Measurements from ENCODE around the gene PPP6R2. TPM values are rescaled to one million over a fixed set of nuclear protein-coding genes. Genes with fewer than 3 reads are reported as not detected.

The PPP6R2 gene
- total RNA-seq, 2 donors from 2014 or later, result 62.1 to 63.7 TPM

DNA sequence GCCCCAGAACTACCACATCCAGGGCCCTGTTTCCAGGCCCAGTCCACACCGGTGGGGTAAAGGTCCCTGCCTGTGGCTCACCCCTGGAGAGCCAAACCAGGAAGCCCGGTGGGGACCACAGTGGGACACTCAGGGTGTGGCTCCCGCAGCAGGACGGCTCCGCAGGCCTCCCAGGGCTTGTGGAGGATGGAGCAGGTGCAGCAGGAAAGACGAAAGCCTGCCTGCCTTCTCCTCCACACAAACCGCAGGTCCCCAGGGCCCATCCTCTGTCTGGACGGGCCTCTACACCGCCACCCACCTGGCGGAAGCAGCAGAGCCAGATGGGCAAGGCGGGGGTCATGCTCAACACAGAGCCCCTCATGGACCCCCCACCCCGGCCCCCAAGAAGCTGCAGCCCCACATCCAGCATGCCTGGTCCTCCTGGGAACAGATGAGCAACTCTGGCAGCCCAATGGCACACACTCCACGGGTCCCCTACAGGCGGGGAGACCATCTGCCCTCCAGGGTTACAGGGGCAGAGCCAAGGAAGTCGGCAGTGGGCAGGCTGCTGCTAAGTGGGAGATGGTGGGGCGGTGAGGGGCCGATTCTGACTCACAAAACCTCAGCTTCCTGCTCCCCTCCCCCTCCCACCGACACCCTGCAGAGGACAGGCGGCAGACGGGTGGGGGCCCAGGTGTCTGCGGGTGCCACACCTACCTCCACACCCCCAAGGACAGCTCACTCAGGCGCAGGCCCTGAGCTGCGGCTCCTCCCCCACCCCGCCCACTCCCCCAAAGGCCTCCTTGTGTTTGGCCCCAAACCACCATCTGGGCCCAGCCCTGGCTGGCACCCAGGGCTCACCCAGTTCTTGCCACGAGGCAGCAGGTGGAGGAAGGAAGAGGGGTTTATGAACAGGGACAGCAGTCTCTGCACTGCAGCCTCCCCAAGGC is 126.5 kb downstream of the PPP6R2 start:
- H3K27me3 Mint-ChIP-seq, result no peaks in the 10 kb centered on the region
- DNase-seq, result peak; percentile 88 to 97 (median 92)
- ATAC-seq, result peak; percentile 90
- peaks cover 7% of the 10 kb centered on the region for H3K36me3 Mint-ChIP-seq (ENCODE audit: low read depth)
- peak overlapping the region; percentile 97 for H3K27ac Mint-ChIP-seq
- no peaks in the 10 kb centered on the region for H3K9me3 ChIP-seq (ENCODE audit: control insufficient read depth, low read length, poor library complexity, severe bottlenecking)
- peaks cover 47% of the 10 kb centered on the region for H3K4me1 Mint-ChIP-seq
- H3K4me3 Mint-ChIP-seq, result peak overlapping the region; percentile 82

DNA sequence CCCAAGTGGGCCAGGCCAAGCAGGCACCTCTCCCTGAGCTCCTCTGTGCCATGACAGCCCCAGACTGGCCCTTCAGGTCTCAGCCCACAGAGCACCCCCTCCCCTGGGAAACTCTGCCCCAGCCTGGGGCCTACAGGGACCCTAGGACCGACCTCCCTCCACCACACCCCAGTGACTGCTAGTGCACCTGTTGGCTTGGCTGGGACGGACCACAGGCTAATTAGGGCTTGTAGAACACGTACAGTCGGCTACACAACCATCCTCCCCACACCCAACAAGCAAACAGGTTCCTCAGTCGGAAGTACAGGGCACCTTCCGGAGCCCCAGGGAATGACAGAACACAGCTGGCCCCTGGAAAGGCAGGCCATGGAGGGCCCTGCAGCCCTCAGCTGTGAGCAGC is 127.4 kb downstream of the PPP6R2 start:
- Mint-ChIP-seq H3K4me3 (peak overlapping the region; percentile 82), H3K4me1 (peaks cover 51% of the 10 kb centered on the region), H3K27me3 (no peaks in the 10 kb centered on the region), H3K27ac (peak overlapping the region; percentile 97), H3K36me3 (ENCODE audit: low read depth) (peaks cover 7% of the 10 kb centered on the region)
- DNase-seq, result no peak
- no peaks in the 10 kb centered on the region for H3K9me3 ChIP-seq (ENCODE audit: control insufficient read depth, low read length, poor library complexity, severe bottlenecking)
- ATAC-seq, result no peak

DNA sequence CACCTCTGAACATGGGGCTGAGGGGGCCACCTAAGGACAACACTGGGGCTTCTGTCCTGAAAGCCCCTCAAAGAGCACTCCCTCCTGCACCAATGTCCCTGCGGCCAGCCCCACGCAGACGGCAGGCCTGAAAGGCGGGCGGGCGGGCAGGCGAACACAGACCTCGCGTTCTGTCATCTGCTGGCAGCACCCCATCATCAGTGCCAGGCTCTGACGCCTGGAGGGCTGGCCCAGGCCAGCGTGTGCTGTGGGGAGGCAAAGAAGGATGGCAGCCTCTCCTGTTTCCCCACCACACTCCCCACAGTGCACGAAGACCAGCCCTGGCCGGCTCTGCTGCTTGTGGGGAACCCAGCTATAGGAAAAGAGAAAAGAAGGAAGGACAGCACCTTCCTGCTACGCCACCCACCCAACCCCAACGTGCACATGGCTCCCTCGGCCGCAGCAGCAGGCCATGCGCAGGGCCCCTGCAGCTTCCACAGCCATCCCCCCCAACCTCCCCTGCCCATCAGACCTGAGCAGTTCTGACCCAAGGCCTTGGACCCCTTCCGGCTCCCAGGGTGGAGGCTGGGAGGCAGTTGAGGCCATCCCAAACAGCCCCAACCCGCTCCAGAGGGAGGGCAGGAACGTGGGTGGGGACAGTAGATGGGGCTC is 128.2 kb downstream of the PPP6R2 start:
- peak overlapping the region; percentile 82 for H3K4me3 Mint-ChIP-seq
- no peak for DNase-seq
- H3K36me3 Mint-ChIP-seq (ENCODE audit: low read depth), result peaks cover 7% of the 10 kb centered on the region
- H3K27me3 Mint-ChIP-seq, result no peaks in the 10 kb centered on the region
- no peak for ATAC-seq
- peak overlapping the region; percentile 97 for H3K27ac Mint-ChIP-seq
- H3K4me1 Mint-ChIP-seq, result peaks cover 50% of the 10 kb centered on the region
- no peaks in the 10 kb centered on the region for H3K9me3 ChIP-seq (ENCODE audit: control insufficient read depth, low read length, poor library complexity, severe bottlenecking)

DNA sequence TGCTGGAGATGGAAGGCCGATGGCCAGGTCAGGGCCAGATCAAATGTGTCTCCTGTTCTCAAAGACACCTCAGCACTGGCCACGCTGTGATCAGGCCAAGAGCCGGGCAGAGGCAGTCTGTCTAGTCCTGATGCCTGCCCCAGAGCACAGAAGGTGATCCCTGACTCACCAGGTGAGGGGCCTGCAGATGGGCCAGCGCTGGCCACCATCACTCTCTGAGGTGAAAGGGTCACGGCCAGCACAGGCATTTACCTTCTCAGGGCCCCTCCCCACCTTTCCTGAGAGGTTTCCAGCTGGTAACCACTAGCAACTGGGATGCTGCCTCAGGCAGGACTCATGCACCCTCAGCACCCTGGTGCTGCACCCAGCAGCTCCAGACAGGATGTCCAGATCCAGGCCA is 128.8 kb downstream of the PPP6R2 start:
- H3K4me3 Mint-ChIP-seq, result peak overlapping the region; percentile 99
- peak overlapping the region; percentile 97 for H3K27ac Mint-ChIP-seq
- DNase-seq (no peak), ATAC-seq (no peak)
- no peaks in the 10 kb centered on the region for H3K27me3 Mint-ChIP-seq
- no peaks in the 10 kb centered on the region for H3K9me3 ChIP-seq (ENCODE audit: control insufficient read depth, low read length, poor library complexity, severe bottlenecking)
- H3K36me3 Mint-ChIP-seq (ENCODE audit: low read depth), result peaks cover 3% of the 10 kb centered on the region
- peaks cover 47% of the 10 kb centered on the region for H3K4me1 Mint-ChIP-seq

DNA sequence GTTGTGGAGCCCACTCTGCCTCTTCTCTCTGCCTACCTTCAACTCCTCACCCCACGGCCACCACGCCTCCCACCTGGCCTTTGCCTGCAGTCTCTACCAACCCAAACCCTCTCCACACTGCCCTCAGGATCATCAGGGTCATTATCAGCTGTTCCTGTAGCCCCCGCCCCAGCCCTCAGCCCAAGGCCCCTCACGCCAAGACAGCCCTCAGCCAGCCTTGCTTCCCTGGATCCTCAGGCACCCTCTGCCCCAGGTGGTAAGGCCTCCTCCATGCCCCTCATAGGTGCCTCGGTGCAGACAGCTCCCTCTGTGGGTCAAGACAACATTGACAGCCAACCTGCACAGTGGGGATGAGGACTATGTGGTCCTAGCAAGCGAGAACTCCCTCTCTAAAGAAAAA is 130.0 kb downstream of the PPP6R2 start:
- peaks cover 3% of the 10 kb centered on the region for H3K36me3 Mint-ChIP-seq (ENCODE audit: low read depth)

DNA sequence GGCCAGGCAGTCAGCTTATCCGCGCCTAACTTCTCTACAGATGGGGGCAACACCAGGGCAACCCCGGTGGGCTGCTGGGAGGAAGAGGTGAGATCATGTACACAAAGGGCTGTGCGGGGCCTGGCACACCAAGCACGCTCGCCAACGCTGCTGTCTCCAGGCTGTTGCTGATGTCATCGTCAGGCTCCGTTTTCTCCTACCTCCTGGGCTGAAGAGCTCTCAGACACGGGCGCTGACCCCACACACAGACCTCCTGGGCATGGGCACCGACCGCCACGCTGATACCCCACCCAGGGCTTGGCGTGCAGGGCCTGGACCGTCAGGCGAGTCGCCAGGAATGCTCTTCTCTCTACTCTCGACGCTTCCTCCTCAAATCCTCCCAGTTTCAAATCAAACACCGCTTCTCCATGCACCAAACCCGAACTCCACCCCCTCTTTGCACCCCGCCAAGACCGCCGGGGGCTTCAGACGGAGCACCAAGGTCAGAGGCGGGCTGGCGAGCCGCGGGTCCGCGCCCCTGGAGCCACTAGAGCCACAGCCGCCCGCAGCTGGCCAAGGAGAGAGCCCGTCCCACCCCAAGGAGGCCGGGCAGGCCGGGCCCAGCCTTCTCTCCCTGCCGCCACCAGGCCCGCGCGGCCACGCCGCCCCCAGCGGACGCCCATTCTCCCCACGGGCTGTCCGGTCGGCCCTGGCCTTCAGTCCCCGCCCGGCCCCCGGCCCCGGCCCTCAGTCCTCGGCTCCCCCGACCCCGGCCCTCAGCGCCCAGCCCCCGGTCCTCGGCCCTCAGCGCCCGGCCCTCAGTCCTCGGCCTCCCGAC is 130.9 kb downstream of the PPP6R2 start:
- DNase-seq (no peak), ATAC-seq (no peak)
- Mint-ChIP-seq H3K4me3 (peak overlapping the region; percentile 99), H3K27me3 (no peaks in the 10 kb centered on the region), H3K36me3 (ENCODE audit: low read depth) (peaks cover 3% of the 10 kb centered on the region), H3K4me1 (peaks cover 44% of the 10 kb centered on the region), H3K27ac (peak overlapping the region; percentile 97)
- H3K9me3 ChIP-seq (ENCODE audit: control insufficient read depth, low read length, poor library complexity, severe bottlenecking), result no peaks in the 10 kb centered on the region

More for the DNA sequence above, 130.0 kb downstream of the PPP6R2 start:
- Mint-ChIP-seq H3K27ac (peak overlapping the region; percentile 97), H3K27me3 (no peaks in the 10 kb centered on the region), H3K4me1 (peaks cover 48% of the 10 kb centered on the region), H3K4me3 (peak overlapping the region; percentile 99)
- DNase-seq, result peak in 1 of 3 donors; percentile 47
- no peaks in the 10 kb centered on the region for H3K9me3 ChIP-seq (ENCODE audit: control insufficient read depth, low read length, poor library complexity, severe bottlenecking)
- ATAC-seq, result peak; percentile 16

DNA sequence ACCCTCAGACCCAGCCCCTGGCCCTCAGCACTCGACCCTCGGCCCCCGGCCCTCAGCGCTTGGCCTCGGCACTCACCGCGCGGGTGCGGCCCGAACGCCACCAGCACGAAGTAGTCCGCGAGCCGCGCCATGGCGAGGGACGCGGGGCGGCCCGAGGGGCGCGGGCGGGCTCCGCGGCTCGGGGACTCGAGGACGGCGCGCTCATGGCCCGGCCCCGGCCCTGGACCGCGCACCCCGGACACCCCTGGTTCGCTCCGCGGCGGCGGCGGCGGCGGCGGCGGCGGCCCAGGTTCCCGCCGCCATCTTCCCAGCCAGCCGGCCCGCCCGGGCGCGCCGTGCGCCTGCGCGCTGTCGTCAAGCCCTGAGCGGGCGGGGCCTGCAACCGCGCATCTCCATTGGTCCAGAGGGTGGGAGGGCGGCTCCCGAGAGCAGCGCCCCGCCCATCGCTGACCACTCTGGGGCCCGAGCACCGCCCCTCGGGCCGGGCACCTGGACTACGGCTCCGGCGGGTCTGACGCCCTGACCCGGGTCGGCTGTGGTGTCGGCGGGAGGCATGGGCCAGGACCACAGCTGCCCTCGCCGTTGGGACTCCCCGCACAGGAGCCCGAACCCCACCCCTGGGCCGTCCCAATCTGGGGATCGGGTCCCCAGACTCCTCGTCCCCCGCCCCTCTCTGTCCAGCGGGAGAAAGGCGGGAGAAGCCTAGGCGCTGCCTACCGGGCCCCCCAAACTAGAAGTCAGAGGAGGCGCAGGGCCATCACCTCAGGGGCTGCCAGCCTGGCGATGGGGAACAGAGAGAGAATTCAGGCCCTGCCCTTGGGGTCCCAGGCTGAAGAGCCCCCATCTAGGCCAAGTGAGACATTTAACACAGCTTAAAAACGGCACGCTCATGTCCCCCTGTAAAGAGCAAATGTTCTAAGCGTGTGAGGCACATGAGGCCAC is 131.9 kb downstream of the PPP6R2 start, which contains the start of gene SBF1:
Gene SBF1, minus strand, starts transcription at position 326 of the 942 bp plus-strand sequence. Its CDS starts 195 bp downstream, at position 131.
- no peaks in the 10 kb centered on the region for H3K9me3 ChIP-seq (ENCODE audit: control insufficient read depth, low read length, poor library complexity, severe bottlenecking)
- peaks cover 38% of the 10 kb centered on the region for H3K4me1 Mint-ChIP-seq
- peak within 1 kb of the TSS; percentile 97 for H3K27ac Mint-ChIP-seq
- H3K27me3 Mint-ChIP-seq, result peaks cover under 1% of the 10 kb centered on the region
- peak; percentile 84 to 88 (median 84) for DNase-seq
- peak within 1 kb of the TSS; percentile 99 for H3K4me3 Mint-ChIP-seq
- peaks cover 3% of the 10 kb centered on the region for H3K36me3 Mint-ChIP-seq (ENCODE audit: low read depth)
- ATAC-seq, result peak; percentile 77

DNA sequence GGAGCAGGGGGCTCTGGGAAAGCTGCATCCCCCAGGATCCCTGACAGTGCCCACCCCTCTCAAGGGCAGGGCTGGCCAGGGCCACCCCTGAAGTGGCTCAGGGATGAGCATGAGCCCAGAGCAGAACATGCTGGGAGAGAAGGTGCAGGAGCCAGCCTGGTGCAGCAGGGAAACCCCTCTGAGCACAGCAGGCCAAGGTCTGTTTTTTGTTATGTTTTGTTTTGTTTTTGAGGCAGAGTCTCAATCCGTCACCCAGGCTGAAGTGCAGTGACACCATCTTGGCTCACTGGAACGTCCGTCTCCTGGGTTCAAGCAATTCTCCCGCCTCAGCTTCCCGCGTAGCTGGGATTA is 132.5 kb downstream of the PPP6R2 start:
- H3K4me3 Mint-ChIP-seq, result peak overlapping the region; percentile 77
- peaks cover 5% of the 10 kb centered on the region for H3K27me3 Mint-ChIP-seq
- DNase-seq (no peak), ATAC-seq (no peak)
- peak overlapping the region; percentile 79 for H3K27ac Mint-ChIP-seq
- H3K4me1 Mint-ChIP-seq, result peaks cover 38% of the 10 kb centered on the region
- no peaks in the 10 kb centered on the region for H3K9me3 ChIP-seq (ENCODE audit: control insufficient read depth, low read length, poor library complexity, severe bottlenecking)
- peaks cover 3% of the 10 kb centered on the region for H3K36me3 Mint-ChIP-seq (ENCODE audit: low read depth)

DNA sequence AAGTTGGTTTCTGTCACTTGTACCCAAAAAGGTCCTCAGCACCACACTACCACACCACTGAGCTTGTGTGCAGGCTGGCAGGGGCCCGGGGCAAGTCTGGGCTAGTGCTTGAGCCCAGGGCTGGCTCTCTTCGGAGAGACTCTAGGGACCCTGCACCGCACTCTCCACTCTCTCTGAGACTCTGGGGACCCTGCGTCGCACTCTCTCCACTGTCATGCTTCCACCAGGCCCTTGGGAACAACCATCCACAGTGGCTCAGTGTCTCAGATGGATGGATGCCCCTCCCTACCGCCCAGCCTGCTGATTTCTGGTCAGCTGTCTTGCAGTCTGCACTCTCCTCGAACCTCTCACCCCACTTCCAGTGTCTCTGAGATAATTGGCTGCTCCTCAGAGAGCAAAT is 133.7 kb downstream of the PPP6R2 start:
- peak overlapping the region; percentile 67 for H3K4me3 Mint-ChIP-seq
- ATAC-seq (no peak), DNase-seq (no peak)
- peaks cover 5% of the 10 kb centered on the region for H3K27me3 Mint-ChIP-seq
- H3K36me3 Mint-ChIP-seq (ENCODE audit: low read depth), result peaks cover 3% of the 10 kb centered on the region
- no peak overlapping the region for H3K27ac Mint-ChIP-seq
- peaks cover 30% of the 10 kb centered on the region for H3K4me1 Mint-ChIP-seq
- no peaks in the 10 kb centered on the region for H3K9me3 ChIP-seq (ENCODE audit: control insufficient read depth, low read length, poor library complexity, severe bottlenecking)

DNA sequence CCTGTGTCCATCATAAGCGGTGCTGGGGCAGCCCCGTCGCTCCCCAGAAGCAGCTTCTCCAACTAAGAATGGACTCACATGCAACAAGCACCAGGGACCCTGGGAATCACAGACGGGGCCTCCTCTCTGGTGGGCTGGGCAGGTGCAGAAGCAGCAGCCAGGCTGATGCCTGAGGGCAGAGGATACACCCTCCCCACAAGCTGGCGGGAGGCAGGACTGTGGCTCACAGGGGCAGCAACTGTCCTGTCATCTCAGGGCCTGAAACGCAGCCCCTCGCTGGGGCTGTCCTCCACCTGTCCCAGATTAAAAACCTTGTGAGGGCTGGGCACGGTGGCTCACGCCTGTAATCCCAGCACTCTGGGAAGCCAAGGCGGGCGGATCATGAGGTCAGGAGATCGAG is 134.8 kb downstream of the PPP6R2 start:
- Mint-ChIP-seq H3K27ac (no peak overlapping the region), H3K36me3 (ENCODE audit: low read depth) (peaks cover 3% of the 10 kb centered on the region), H3K27me3 (peaks cover 5% of the 10 kb centered on the region), H3K4me3 (no peak overlapping the region), H3K4me1 (peaks cover 22% of the 10 kb centered on the region)
- H3K9me3 ChIP-seq (ENCODE audit: control insufficient read depth, low read length, poor library complexity, severe bottlenecking), result no peaks in the 10 kb centered on the region
- DNase-seq, result no peak
- ATAC-seq, result no peak

DNA sequence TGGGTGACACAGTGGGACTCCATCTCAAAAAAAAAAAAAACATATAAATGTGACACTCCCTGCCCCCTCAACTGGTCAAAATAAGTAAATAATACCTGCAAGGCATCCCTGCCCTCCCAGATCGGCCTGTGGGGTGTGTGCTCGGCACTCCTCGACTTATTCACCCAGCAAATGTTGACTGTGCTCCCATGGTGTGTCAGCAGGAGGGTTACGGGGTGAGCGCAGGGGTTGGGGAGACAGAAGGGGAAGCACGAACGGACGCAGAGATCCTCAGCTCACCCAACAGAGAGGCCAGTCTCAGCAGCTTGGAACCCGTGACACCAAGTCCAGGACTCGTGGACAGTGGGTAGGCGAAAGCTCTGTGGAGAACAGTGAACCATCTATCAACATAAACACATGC is 136.6 kb downstream of the PPP6R2 start:
- H3K27ac Mint-ChIP-seq, result no peak overlapping the region
- peaks cover 5% of the 10 kb centered on the region for H3K27me3 Mint-ChIP-seq
- peaks cover 10% of the 10 kb centered on the region for H3K4me1 Mint-ChIP-seq

DNA sequence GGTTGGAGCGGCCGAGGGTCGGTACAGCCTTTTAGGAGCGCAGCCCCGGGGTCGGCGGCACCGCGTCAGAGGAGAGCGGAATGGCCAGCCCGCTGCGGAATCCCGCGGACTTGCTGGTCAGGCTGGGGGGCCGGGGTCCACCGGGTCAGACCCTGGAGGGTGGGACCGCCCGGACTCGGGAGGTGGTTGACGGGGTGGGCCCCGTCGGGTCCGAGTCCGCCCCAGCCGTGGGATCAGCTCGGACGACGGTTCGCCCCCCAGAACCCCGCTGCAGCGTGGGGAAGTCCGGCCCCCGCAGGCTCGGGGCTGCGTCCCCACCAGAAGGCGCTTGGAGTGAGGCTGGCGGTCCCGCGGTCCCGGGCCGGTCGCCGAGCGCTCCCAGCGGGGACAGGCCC is 137.9 kb downstream of the PPP6R2 start:
- no peaks in the 10 kb centered on the region for H3K36me3 Mint-ChIP-seq (ENCODE audit: low read depth)
- peaks cover 8% of the 10 kb centered on the region for H3K4me1 Mint-ChIP-seq
- DNase-seq (no peak), ATAC-seq (no peak)
- H3K4me3 Mint-ChIP-seq, result peak overlapping the region; percentile 82
- no peak overlapping the region for H3K27ac Mint-ChIP-seq
- peaks cover 5% of the 10 kb centered on the region for H3K27me3 Mint-ChIP-seq
- H3K9me3 ChIP-seq (ENCODE audit: control insufficient read depth, low read length, poor library complexity, severe bottlenecking), result no peaks in the 10 kb centered on the region

More for the DNA sequence above, 136.6 kb downstream of the PPP6R2 start:
- ATAC-seq (no peak), DNase-seq (no peak)
- H3K36me3 Mint-ChIP-seq (ENCODE audit: low read depth), result no peaks in the 10 kb centered on the region
- peak overlapping the region; percentile 81 for H3K4me3 Mint-ChIP-seq
- H3K9me3 ChIP-seq (ENCODE audit: control insufficient read depth, low read length, poor library complexity, severe bottlenecking), result no peaks in the 10 kb centered on the region

All from T-helper 17 cell (primary cell).